CD4-positive, CD25-positive, alpha-beta regulatory T cell (primary cell): ENCODE results near the gene LHX4. TPM values are rescaled to one million over a fixed set of nuclear protein-coding genes. Genes with fewer than 3 reads are reported as not detected.

Experiments
- ATAC-seq, 2 donors: fragments of 150-1000 bp; cut with Tn5 transposase; one replicate each; pipeline ENCODE4 v1.10.0; 2021; ENCODE audit warnings: low read depth in 2 of 2, moderate number of reproducible peaks in 2 of 2, moderate library complexity in 1 of 2
- DNase-seq, 3 donors: peaks; one replicate each; pipeline versions ENCODE4 v3.0.0 to v3.0.0-alpha.2; 2012 to 2022; ENCODE audit warnings: mixed read lengths in 1 of 3
- H3K27ac ChIP-seq: one replicate; pipeline ENCODE4 v1.7.0; 2013; ENCODE audit warnings: mild to moderate bottlenecking, low read length; ENCODE audit not compliant: insufficient read depth, poor library complexity, severe bottlenecking
- H3K27me3 ChIP-seq: one replicate; pipeline ENCODE4 v1.7.0; 2013; ENCODE audit warnings: low read length; ENCODE audit not compliant: control insufficient read depth, insufficient read depth
- H3K36me3 ChIP-seq: one replicate; pipeline ENCODE4 v1.7.0; 2013; ENCODE audit warnings: mild to moderate bottlenecking, low read length, moderate library complexity; ENCODE audit not compliant: control insufficient read depth, insufficient read depth
- H3K4me1 ChIP-seq: 2 replicates; pipeline ENCODE4 v1.7.0; 2013; ENCODE audit warnings: mild to moderate bottlenecking, low read length; ENCODE audit not compliant: insufficient read depth, control insufficient read depth, poor library complexity, severe bottlenecking
- H3K4me3 ChIP-seq: one replicate; pipeline ENCODE4 v1.7.0; 2013; ENCODE audit warnings: low read depth, mild to moderate bottlenecking, low read length, moderate library complexity
- H3K9me3 ChIP-seq, 2 experiments: 1 replicate in 1 of 2; 2 replicates in 1 of 2; pipeline ENCODE4 v1.7.0; 2013; ENCODE audit warnings: low read length in 2 of 2, mild to moderate bottlenecking in 1 of 2, moderate library complexity in 1 of 2; ENCODE audit not compliant: control insufficient read depth in 2 of 2
- H3K27ac Mint-ChIP-seq, 3 donors: one replicate each; pipeline ENCODE4 v1.8.0; 2020 to 2022; ENCODE audit warnings: mild to moderate bottlenecking in 3 of 3, mixed read lengths in 3 of 3, moderate library complexity in 2 of 3
- H3K27me3 Mint-ChIP-seq: one replicate; pipeline ENCODE4 v1.8.0; 2022; ENCODE audit warnings: mild to moderate bottlenecking, mixed read lengths
- H3K36me3 Mint-ChIP-seq: one replicate; pipeline ENCODE4 v1.8.0; 2020; ENCODE audit warnings: mixed read lengths
- H3K4me1 Mint-ChIP-seq, 4 donors: one replicate each; pipeline ENCODE4 v1.8.0; 2020 to 2022; ENCODE audit warnings: mixed read lengths in 4 of 4, mild to moderate bottlenecking in 1 of 4
- H3K4me3 Mint-ChIP-seq, 4 donors: one replicate each; pipeline ENCODE4 v1.8.0; 2020 to 2022; ENCODE audit warnings: mild to moderate bottlenecking in 4 of 4, mixed read lengths in 4 of 4, moderate library complexity in 3 of 4
- H3K9me3 Mint-ChIP-seq, 7 donors: one replicate each; pipeline ENCODE4 v1.8.0; 2020 to 2022; ENCODE audit warnings: mixed read lengths in 7 of 7, mild to moderate bottlenecking in 3 of 7, moderate library complexity in 2 of 7
- polyA plus RNA-seq, 4 donors: library from polyadenylated mRNA; unstranded; fragments of 300-500 nt; fragmentation: Illumina TruSeq; gene quantifications; one replicate each; pipeline ENCODE4 v1.2.3, GENCODE V29; 2021
- total RNA-seq: library from RNA; stranded (reverse); gene quantifications from one replicate; pipeline ENCODE4 v1.2.3, GENCODE V29; 2022

The LHX4 gene
- total and polyA plus RNA-seq, 5 donors from 2014 or later: 0.17 to 0.32 (median 0.28) TPM; not detected in 1

DNA sequence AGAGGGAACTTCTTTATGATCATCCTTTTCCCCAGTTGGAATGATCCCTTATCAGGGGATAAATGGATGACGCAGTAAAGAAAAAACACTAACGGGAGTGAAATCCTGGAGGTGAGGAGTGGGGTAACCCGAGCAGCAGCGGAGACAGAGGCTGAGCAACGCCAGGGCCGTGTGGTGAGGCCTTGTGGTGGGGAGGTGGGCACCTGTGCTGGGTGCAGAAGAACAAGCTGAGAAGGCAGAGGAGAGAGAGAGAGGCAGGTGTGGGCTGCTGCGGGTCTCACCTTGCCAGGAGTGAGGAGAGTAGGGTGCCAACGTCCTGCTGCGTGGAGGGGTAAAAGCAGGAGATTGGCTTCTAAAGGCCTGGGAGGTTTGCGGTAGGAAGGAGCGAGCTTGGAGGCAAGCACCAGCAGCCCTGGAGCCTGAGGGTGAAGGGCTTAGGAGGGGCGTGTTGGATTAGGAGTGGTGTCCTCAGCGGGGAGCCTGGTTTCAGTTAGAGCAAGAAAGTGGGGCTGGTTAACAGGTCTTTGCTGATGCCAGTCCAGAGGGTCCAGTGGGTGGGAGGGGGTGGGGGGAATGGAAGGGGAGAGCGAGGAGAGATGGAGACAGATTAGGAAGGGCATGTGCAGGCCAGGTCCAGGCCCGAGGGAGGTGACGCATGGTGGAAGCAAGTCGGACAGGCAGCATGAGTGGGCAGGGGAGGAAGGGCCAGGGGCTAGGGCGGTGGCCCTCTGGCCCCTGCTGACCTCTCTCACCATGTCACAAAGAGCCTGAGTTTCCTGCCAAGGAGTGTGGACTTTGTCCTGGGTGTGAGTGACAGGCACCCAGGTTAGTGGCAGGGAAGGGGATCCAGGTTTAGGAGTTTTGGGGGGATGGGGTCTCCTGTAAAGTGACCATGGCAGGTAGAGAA is 36.7 kb upstream of the LHX4 start:
- H3K4me3 ChIP-seq: no peak overlapping the region
- H3K27me3 Mint-ChIP-seq: no peaks in the 10 kb centered on the region
- peaks cover 35% of the 10 kb centered on the region for H3K36me3 Mint-ChIP-seq
- H3K9me3 ChIP-seq: no peaks in the 10 kb centered on the region
- peak overlapping the region in 1 of 3 donors; percentile 22 for H3K27ac Mint-ChIP-seq
- no peak overlapping the region for H3K4me3 Mint-ChIP-seq
- H3K4me1 Mint-ChIP-seq: peaks cover 0 to 2% (median 0%) of the 10 kb centered on the region in 4 donors
- no peaks in the 10 kb centered on the region for H3K4me1 ChIP-seq
- no peak overlapping the region for H3K27ac ChIP-seq
- ATAC-seq: no peak
- peaks cover 30% of the 10 kb centered on the region for H3K36me3 ChIP-seq
- DNase-seq: no peak
- H3K9me3 Mint-ChIP-seq: no peaks in the 10 kb centered on the region
- no peaks in the 10 kb centered on the region for H3K27me3 ChIP-seq

DNA sequence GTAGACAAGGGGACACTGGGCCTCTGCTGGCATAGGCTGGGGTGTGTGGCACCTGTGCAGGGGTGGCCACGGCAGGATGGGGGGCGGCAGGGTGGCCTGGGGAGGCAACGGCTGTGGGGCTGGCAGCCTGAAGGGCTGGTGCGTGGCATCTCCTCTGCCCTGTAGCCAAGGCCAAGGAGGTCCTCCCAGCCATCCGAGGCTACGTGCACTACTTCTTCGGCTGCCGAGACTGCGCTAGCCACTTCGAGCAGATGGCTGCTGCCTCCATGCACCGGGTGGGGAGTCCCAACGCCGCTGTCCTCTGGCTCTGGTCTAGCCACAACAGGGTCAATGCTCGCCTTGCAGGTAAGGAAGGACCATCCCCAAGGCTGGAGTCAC is 36.0 kb upstream of the LHX4 start:
- peaks cover 35% of the 10 kb centered on the region for H3K36me3 Mint-ChIP-seq
- no peak overlapping the region for H3K27ac Mint-ChIP-seq
- H3K4me1 Mint-ChIP-seq: peaks cover 0 to 2% (median 0%) of the 10 kb centered on the region in 4 donors
- no peaks in the 10 kb centered on the region for H3K27me3 ChIP-seq
- no peak for ATAC-seq
- H3K9me3 ChIP-seq: no peaks in the 10 kb centered on the region
- H3K4me1 ChIP-seq: no peaks in the 10 kb centered on the region
- no peaks in the 10 kb centered on the region for H3K27me3 Mint-ChIP-seq
- no peak overlapping the region for H3K4me3 Mint-ChIP-seq
- H3K9me3 Mint-ChIP-seq: no peaks in the 10 kb centered on the region
- no peak for DNase-seq
- no peak overlapping the region for H3K4me3 ChIP-seq
- peaks cover 30% of the 10 kb centered on the region for H3K36me3 ChIP-seq
- H3K27ac ChIP-seq: no peak overlapping the region

DNA sequence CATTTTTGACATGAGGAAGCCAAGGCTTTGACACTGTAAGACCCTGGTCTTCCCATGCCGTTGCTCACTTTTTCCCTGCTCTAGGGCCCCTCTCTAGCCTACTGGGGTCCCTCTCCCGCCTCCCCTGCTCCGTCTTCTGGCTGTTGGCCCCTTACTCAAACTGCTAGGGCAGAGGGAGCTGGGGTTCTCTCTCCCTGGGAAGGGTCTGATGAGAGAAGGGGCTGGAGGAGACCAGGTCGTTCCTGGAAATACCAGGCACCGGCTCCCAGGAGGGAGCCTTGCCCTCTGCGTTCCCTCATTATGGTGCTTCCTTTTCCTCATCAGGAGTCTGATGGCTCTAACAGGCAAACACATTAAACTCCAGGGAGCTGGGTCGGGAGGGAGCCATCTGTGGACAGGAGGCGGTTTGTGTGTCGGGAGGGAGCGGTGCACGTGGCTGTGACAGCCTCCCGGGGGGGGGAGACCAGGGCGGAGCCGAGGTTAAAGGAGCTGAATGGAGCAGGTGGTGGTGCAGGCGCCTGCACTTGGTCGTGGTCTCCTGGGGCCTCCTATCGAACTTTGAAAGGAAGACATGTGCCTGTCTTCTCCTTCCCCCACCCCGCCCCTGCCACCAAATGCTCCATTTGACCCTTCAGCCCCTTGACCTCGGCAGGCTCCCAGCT is 35.4 kb upstream of the LHX4 start:
- no peak overlapping the region for H3K27ac Mint-ChIP-seq
- peaks cover 0 to 2% (median 0%) of the 10 kb centered on the region in 4 donors for H3K4me1 Mint-ChIP-seq
- H3K36me3 Mint-ChIP-seq: peaks cover 32% of the 10 kb centered on the region
- no peak for ATAC-seq
- H3K9me3 Mint-ChIP-seq: no peaks in the 10 kb centered on the region
- DNase-seq: no peak
- Histone ChIP-seq H3K4me1 (no peaks in the 10 kb centered on the region), H3K36me3 (peaks cover 27% of the 10 kb centered on the region), H3K27ac (no peak overlapping the region), H3K27me3 (no peaks in the 10 kb centered on the region), H3K4me3 (no peak overlapping the region), H3K9me3 (no peaks in the 10 kb centered on the region)
- H3K4me3 Mint-ChIP-seq: no peak overlapping the region
- no peaks in the 10 kb centered on the region for H3K27me3 Mint-ChIP-seq

DNA sequence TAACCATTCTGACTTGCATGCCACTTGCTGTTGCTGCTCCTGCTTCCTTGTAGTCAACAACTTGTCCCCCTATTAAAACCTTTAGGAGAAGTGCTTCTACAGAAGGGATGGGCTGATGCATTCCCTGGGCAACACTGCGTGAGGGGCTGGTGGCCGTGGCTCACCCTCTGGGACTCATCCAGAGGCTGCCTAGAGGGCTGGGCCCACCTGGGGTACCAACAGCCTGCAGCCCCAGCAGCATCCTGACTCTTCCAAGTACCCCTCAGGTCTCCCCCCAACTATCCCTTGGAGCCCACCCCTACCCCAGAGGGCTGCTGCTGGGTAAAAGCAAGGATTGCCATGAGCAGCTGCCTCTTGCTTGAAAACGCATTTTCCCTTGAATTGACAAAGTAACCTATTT is 34.7 kb upstream of the LHX4 start:
- no peaks in the 10 kb centered on the region for H3K27me3 ChIP-seq
- peaks cover 31% of the 10 kb centered on the region for H3K36me3 Mint-ChIP-seq
- H3K9me3 ChIP-seq: no peaks in the 10 kb centered on the region
- H3K9me3 Mint-ChIP-seq: no peaks in the 10 kb centered on the region
- ATAC-seq (no peak), DNase-seq (no peak)
- no peak overlapping the region for H3K4me3 ChIP-seq
- H3K4me3 Mint-ChIP-seq: no peak overlapping the region
- no peaks in the 10 kb centered on the region for H3K27me3 Mint-ChIP-seq
- no peak overlapping the region for H3K27ac ChIP-seq
- H3K36me3 ChIP-seq: peaks cover 20% of the 10 kb centered on the region
- no peak overlapping the region for H3K27ac Mint-ChIP-seq
- H3K4me1 ChIP-seq: no peaks in the 10 kb centered on the region
- H3K4me1 Mint-ChIP-seq: peaks cover 0 to 2% (median 0%) of the 10 kb centered on the region in 4 donors

DNA sequence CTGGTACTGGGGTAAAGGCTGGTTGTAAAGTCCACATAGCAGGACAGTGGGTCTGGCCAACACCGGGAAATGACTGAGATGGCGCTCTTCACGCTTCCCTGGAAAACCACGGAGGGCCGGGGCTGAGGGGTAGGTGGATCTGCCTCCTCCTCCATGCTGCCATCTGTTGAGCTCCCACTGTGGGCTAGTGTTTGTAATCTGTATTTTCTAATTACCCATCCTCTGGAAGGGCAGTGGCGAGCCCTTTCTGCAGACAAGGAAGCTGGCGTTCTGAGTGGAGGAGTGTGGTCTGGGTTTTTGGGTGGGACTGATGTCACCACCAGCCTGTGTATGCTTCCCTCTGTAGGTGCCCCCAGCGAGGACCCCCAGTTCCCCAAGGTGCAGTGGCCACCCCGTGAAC is 34.1 kb upstream of the LHX4 start:
- ATAC-seq: no peak
- Histone ChIP-seq H3K4me3 (no peak overlapping the region), H3K36me3 (peaks cover 19% of the 10 kb centered on the region), H3K9me3 (no peaks in the 10 kb centered on the region), H3K4me1 (no peaks in the 10 kb centered on the region), H3K27ac (no peak overlapping the region), H3K27me3 (no peaks in the 10 kb centered on the region)
- H3K36me3 Mint-ChIP-seq: peaks cover 28% of the 10 kb centered on the region
- H3K4me1 Mint-ChIP-seq: peaks cover 0 to 2% (median 0%) of the 10 kb centered on the region in 4 donors
- no peaks in the 10 kb centered on the region for H3K9me3 Mint-ChIP-seq
- no peak for DNase-seq
- no peaks in the 10 kb centered on the region for H3K27me3 Mint-ChIP-seq
- H3K27ac Mint-ChIP-seq: no peak overlapping the region
- H3K4me3 Mint-ChIP-seq: no peak overlapping the region

DNA sequence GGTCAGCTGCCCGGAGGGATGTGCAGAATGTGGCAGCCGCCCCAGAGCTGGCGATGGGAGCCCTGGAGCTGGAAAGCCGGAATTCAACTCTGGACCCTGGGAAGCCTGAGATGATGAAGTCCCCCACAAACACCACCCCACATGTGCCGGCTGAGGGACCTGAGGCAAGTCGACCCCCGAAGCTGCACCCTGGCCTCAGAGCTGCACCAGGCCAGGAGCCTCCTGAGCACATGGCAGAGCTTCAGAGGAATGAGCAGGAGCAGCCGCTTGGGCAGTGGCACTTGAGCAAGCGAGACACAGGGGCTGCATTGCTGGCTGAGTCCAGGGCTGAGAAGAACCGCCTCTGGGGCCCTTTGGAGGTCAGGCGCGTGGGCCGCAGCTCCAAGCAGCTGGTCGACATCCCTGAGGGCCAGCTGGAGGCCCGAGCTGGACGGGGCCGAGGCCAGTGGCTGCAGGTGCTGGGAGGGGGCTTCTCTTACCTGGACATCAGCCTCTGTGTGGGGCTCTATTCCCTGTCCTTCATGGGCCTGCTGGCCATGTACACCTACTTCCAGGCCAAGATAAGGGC is 33.5 kb upstream of the LHX4 start:
- Mint-ChIP-seq H3K27me3 (no peaks in the 10 kb centered on the region), H3K9me3 (no peaks in the 10 kb centered on the region), H3K4me1 (no peaks in the 10 kb centered on the region), H3K27ac (peak overlapping the region in 1 of 3 donors; percentile 56), H3K4me3 (no peak overlapping the region), H3K36me3 (peaks cover 23% of the 10 kb centered on the region)
- Histone ChIP-seq H3K27ac (no peak overlapping the region), H3K27me3 (no peaks in the 10 kb centered on the region), H3K4me1 (no peaks in the 10 kb centered on the region), H3K9me3 (no peaks in the 10 kb centered on the region), H3K36me3 (peaks cover 14% of the 10 kb centered on the region), H3K4me3 (no peak overlapping the region)
- ATAC-seq: no peak
- DNase-seq: no peak

DNA sequence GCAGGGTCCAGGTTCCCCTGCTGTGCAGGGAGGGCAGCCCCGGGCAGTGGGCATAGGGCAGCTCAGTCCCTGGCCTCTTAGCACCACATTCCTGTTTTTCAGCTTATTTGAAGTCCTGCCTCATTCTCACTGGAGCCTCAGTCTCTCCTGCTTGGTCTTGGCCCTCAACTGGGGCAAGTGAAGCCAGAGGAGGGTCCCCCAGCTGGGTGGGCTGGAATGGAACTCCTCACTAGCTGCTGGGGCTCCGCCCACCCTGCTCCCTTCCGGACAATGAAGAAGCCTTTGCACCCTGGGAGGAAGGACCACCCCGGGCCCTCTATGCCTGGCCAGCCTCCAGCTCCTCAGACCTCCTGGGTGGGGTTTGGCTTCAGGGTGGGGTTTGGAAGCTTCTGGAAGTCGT is 32.8 kb upstream of the LHX4 start:
- DNase-seq: no peak
- Mint-ChIP-seq H3K9me3 (no peaks in the 10 kb centered on the region), H3K4me3 (no peak overlapping the region)

More for the DNA sequence above, 32.8 kb upstream of the LHX4 start:
- Histone ChIP-seq H3K36me3 (peaks cover 13% of the 10 kb centered on the region), H3K27ac (no peak overlapping the region), H3K9me3 (no peaks in the 10 kb centered on the region), H3K27me3 (no peaks in the 10 kb centered on the region), H3K4me3 (no peak overlapping the region), H3K4me1 (no peaks in the 10 kb centered on the region)
- Mint-ChIP-seq H3K4me1 (no peaks in the 10 kb centered on the region), H3K36me3 (peaks cover 17% of the 10 kb centered on the region), H3K27me3 (no peaks in the 10 kb centered on the region), H3K27ac (no peak overlapping the region)
- ATAC-seq: no peak
